ENCODE results near the gene ACOX2. TPM values are rescaled to one million over a fixed set of nuclear protein-coding genes. Genes with fewer than 3 reads are reported as not detected.

Gene ACOX2
- total and polyA plus RNA-seq, 2 of the 8 experiments (the other 6 are each of a cell fraction or from before 2014, with no cell fraction given), result 3.2 to 9.2 TPM

DNA sequence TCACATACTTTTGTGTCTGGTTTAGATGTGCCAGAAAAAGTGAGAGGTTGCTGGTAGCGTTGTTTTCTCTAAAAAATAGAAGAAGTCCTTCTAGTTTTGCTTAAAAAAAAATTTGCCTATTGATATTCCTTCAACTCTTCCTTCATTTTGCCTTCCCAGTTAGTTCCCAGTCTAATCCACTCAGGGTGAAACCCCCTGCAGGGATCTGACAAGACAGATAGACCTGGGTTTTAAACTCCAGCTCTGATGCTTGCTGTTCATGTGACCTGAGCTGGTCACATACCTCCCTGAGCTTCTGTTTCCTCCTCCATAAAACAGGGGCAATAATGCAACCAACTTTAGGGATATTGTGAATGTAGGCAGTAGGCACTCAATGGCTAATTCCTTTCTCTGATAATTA, 63.7 kb downstream of the ACOX2 start:
- H3K4me2 ChIP-seq (ENCODE audit: insufficient read depth in 1 of 2, low read depth in 2 of 2, low read length in 2 of 2), result no peak overlapping the region
- no peak overlapping the region for H2BK15ac ChIP-seq (ENCODE audit: low read length)
- no peak overlapping the region for H3K4ac ChIP-seq (replicated peaks; ENCODE audit: insufficient read length, low read depth, low read length)
- H2BK12ac ChIP-seq (ENCODE audit: low read depth, low read length), result no peak overlapping the region
- H3K27me3 ChIP-seq (replicated peaks in 1 of 4; ENCODE audit: control insufficient read depth in 3 of 4, extremely low read depth in 1 of 4, insufficient read depth in 3 of 4, low read length in 3 of 4), result no peaks in the 10 kb centered on the region
- H3K4me3 ChIP-seq (ENCODE audit: extremely low read depth in 1 of 4, insufficient read depth in 2 of 4, low read depth in 3 of 4, low read length in 4 of 4), result no peak overlapping the region
- no peaks in the 10 kb centered on the region for H3K23me2 ChIP-seq (ENCODE audit: low read depth, low read length)
- no peak overlapping the region for H3K14ac ChIP-seq (ENCODE audit: insufficient read length)
- ChIA-PET CTCF (ENCODE audit: partially characterized antibody) (interaction anchor here (0.6 to 2.0 kb wide), 7 partner anchors 7 to 71 kb away, joined by 3 to 7 read pairs (median 4); no protein-coding TSS in a partner anchor), POLR2A (ENCODE audit: partially characterized antibody) (interaction anchor here (1.7 kb wide), 1 partner anchor 44 kb away, joined by 3 read pairs; no protein-coding TSS in a partner anchor)
- no peaks in the 10 kb centered on the region for H4K20me1 ChIP-seq (replicated peaks in 1 of 2; ENCODE audit: control insufficient read depth in 1 of 2, insufficient read depth in 2 of 2, low read length in 2 of 2)
- H3K9ac ChIP-seq (replicated peaks in 1 of 4; ENCODE audit: extremely low read depth in 1 of 4, low read depth in 3 of 4, low read length in 3 of 4), result no peak overlapping the region
- no peak overlapping the region for H4K91ac ChIP-seq (replicated peaks; ENCODE audit: insufficient read length, low read length)
- no peaks in the 10 kb centered on the region for H3K9me3 ChIP-seq (ENCODE audit: insufficient read depth in 2 of 2, low read depth in 1 of 2, low read length in 1 of 2)
- FAIRE-seq (no peak), DNase-seq (ENCODE audit: low read depth in 1 of 2, low spot score in 2 of 2) (no peak)
- peaks cover 0 to 7% (median 4%) of the 10 kb centered on the region in 4 experiments; a peak in 4 of 7 replicates for H3K4me1 ChIP-seq (replicated peaks in 1 of 4; ENCODE audit: control insufficient read depth in 3 of 4, insufficient read depth in 4 of 4, low read length in 3 of 4)
- no peak overlapping the region for H2AK5ac ChIP-seq (ENCODE audit: low read depth, low read length)
- TF ChIP-seq TAF1 (IDR thresholded peaks at IDR 0.05; ENCODE audit: low read depth, low read length) (no peak), HDAC6 (IDR thresholded peaks at IDR 0.05; ENCODE audit: low read depth, low read length) (no peak), CTBP2 (IDR thresholded peaks at IDR 0.05; ENCODE audit: borderline replicate concordance, insufficient read depth, insufficient read length, low read length) (no peak)
- H3K79me1 ChIP-seq (ENCODE audit: low read depth, low read length), result no peaks in the 10 kb centered on the region
- 89% methylated on average over 1 of the region's 1 CpG; no CpG with 5 or more reads in 1 of the 2 experiments for WGBS, 2 experiments (ENCODE audit: extremely low coverage in 1 of 2, insufficient coverage in 1 of 2, insufficient read length in 1 of 2, insufficient replicate concordance in 2 of 2, low coverage in 1 of 2, low lambda C conversion rate in 2 of 2, missing lambda C conversion rate in 1 of 2)
- H3K36me3 ChIP-seq (ENCODE audit: control insufficient read depth in 2 of 4, insufficient read depth in 4 of 4, low read length in 3 of 4), result no peaks in the 10 kb centered on the region
- no peak overlapping the region for H3K23ac ChIP-seq (ENCODE audit: insufficient read length)
- no peak overlapping the region for H2BK20ac ChIP-seq (ENCODE audit: low read length)
- no peak overlapping the region for H4K5ac ChIP-seq (ENCODE audit: insufficient read length, low read depth, low read length)
- no peaks in the 10 kb centered on the region for H3K79me2 ChIP-seq (ENCODE audit: control insufficient read depth in 1 of 2, insufficient read depth in 2 of 2, low read length in 2 of 2)
- no peak overlapping the region for H3K18ac ChIP-seq (ENCODE audit: extremely low read depth, low read length)
- no peak overlapping the region for H2AFZ ChIP-seq (ENCODE audit: low read length)
- no peak overlapping the region for H2BK120ac ChIP-seq (replicated peaks; ENCODE audit: low read depth, low read length)
- no peak overlapping the region for H3K56ac ChIP-seq (replicated peaks; ENCODE audit: insufficient read length, low read depth, low read length)
- no peak overlapping the region for H4K8ac ChIP-seq (ENCODE audit: extremely low read depth, insufficient read depth, low read length)
- no peak overlapping the region for H2BK5ac ChIP-seq (ENCODE audit: low read depth, low read length)
- no peak overlapping the region for H3K27ac ChIP-seq (ENCODE audit: low read depth, low read length)

All from H1 (cell line).